HG03095 (cell line): ENCODE data around the gene UQCR11.

Source experiments
- ATAC-seq: cut with Tn5 transposase; IDR thresholded peaks from one replicate; pipeline ENCODE4 v1.9.1; 2021; ENCODE audit warnings: moderate library complexity; ENCODE audit not compliant: unreplicated experiment

Gene UQCR11

DNA sequence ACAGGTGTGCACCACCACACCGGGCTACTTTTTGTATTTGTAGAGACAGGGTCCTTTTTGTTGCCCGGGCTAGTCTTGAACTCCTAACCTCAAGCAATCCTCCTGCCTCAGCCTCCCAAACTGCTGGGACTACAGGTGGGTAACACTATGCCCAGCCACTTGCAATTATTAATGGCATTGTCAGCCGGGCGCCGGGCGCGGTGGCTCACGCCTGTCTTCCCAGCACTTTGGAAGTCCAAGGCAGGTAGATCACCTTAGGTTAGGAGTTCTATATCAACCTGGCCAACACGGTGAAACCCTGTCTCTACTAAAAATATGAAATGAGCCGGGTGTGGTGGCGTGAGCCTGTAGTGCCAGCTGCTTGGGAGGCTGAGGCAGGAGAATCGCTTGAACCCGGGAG, 34.4 kb downstream of the UQCR11 start:
- no peak for ATAC-seq

DNA sequence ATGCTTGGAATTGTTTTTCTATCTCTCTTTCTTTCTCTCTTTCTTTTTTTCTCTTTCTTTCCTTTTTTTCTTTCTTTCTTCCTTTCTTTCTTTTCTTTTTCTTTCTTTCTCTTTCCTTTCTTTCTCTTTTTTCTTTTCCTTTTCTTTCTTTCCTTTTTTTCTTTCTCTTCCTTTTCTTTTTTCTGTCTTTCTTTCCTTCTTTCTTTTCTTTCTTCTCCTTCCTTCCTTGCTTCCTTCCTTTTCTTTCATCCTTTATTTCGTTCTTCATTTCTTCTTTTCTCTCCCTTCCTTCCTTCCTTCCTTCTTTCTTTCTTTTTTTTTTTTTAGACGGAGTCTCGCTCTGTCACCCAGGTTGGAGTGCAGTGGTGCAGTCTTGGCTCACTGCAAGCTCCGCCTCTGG, 35.3 kb downstream of the UQCR11 start:
- ATAC-seq = no peak

DNA sequence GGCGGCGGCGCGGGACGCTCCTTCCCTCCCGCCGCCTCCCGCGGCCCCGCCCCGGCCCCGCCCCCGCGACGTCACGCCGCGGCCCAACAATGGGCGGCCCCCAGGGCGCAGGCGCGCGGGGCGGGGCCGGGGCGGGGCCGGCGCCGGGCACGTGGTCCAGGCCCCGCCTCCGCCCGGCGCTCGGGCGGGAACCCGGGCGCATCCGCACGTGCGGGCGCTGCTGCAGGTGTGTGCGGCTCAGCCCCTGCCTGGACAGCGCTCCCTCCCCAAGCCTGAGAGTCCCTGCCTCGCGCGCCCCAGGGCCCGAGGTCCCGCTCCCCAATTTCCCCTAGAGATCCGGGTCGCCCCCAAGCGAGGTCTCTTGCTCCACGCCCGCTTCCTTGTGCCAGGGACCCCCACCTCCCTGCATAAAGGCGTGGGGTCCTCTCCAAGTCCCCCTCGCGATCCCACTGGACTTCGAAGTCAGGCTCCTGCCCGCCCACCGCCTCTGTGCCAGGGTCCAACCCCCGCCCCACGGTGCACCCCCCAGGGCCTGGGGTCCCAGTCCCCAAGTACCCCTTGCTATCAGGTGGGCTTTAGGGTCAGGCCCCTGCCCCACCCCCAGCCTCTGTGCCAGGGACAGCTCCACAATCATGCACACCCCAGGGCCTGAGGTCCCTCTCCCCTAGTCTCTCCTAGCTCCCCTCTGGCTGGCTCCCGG, 36.8 kb downstream of the UQCR11 start, which contains the start of gene MEX3D:
TSS of gene MEX3D (minus strand) at position 6 of the 700 bp plus-strand sequence. CDS start 267 bp downstream, outside the sequence.
- no peak for ATAC-seq

DNA sequence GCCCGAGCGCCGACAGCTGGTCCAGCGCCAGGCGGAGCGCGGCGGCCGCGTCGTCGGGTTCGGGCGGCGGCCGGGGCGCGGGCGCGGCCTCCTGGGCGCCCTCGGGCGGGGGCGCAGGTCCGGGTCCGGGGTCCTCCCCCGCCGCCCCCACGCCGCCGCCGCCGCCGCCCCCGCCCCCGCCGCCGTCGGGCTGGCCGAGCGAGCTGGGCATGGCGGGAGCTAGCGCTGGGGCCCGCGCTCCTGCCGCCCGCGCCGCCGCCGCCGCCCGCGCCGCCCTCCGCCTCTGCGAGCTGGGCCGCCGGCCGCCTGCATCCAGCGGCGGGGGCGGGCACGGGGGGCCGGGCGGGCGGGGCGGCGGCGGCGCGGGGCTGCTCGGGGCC, 37.4 kb downstream of the UQCR11 start:
- ATAC-seq = no peak

DNA sequence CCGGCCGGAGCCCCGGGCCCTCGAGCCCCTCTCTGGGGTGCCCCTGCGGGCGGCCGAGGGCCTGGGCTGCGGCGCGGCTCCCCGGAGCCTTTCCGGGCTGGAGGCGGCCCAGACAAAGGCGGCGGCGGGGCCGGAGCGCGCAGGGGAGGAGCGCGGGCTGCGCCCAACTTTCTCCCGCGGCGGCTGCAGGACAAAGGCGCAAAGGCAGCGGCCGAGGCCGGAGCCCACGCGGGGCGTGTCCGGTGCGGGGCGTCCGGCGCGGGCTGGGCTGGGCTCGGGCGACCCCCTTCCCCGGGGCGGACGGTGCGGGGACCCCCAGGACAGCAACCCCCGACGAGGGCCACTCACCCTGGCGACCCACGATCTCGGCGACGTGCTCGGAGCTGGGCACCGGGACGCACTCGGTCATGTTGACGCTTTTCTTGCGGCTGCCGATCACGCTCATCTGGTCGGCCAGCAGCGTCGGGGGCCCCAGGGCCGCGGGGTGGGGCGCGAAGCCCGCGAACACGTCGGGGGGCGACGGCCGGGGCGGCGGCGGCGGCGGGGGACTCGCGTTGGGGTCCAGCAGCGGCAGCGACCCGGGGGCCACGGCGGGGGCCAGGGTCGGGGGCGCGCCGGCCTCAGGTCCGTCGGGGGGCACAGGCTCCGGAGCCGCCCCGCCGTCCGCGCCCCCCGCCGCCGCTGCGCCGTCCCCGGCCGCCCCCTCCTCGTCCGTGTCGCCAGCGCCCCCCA, 38.0 kb downstream of the UQCR11 start:
- no peak for ATAC-seq

DNA sequence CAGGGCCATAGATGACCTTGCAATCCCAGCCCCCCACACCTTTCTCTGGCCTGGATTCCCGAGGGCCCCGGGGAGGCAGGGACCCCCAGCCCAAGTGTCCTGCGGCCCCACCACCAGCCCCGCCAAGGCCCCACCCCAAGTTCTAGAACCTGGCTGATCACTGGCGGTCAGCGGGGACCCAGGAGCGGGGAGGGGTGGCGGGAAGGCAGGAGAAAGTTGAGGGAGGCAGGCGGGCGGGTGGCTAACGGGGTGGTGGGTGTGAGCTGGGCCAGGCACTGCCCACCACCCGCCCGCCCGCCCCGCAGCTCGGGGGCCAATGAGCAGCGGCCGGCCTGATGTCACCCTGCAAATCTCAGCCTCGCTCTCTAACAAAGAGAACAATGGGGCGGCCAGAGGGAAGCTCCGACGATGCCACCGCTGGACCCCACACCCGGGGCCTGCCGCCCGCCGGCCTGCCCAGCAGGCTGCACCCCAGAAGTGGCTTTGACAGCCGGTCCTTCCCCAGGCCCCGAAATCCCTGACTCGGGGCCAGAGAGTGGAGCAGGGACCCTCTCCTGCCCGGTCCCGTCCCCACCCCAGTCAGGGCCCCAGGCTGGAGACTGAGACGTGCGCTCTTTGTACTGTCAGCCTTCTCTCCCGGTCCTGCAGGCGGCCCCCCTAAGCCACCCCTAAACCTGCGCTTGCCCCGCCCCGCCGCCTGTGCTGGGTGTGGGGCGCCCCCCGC, 38.7 kb downstream of the UQCR11 start:
- no peak for ATAC-seq

DNA sequence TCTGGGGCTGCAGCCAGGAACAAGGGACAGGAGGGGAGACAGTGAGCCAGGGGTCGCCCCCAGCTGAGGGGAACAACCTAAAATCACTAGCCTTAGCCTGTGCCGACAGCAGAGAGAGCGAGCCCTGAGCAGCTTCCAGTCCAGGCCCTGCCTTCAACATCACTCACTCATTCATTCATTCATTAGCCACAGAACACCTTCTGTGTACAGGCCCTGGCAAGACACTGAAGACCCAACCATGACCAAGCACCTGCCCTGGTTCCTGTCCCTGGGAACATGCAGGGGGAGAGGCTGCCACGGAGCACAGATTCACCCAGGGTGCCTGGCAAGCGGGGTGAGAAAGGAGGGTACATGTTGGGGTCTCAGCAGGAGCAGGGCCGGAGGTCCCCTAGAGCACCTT, 42.0 kb downstream of the UQCR11 start:
- no peak for ATAC-seq

DNA sequence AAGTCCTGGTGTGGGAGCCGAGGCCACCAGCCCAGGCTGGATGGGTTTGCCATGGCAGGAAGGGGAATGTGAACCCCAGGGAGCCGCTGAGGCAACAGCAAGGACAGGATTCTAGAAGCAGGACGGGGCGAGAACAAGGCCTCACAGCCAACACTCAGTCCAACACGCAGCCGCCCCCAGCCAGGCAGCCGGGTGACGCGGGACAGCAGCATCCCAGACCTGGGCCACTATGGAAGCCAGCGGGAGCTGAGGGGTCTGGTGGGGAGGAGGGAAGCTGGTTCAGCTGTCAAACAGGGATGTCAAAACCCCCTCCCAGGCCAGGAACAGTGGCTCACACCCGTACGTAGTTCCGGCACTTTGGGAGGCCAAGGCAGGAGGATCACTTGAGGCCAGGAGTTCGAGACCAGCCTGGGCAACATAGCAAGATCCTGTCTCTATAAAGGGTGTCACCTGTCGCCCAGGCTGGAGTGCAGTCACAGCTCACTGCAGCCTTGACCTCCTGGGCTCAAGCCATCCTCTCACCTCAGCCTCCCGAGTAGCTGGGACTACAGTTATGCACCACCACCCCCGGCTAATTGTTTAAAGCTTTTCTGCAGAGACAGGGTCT, 43.9 kb downstream of the UQCR11 start:
- no peak for ATAC-seq

DNA sequence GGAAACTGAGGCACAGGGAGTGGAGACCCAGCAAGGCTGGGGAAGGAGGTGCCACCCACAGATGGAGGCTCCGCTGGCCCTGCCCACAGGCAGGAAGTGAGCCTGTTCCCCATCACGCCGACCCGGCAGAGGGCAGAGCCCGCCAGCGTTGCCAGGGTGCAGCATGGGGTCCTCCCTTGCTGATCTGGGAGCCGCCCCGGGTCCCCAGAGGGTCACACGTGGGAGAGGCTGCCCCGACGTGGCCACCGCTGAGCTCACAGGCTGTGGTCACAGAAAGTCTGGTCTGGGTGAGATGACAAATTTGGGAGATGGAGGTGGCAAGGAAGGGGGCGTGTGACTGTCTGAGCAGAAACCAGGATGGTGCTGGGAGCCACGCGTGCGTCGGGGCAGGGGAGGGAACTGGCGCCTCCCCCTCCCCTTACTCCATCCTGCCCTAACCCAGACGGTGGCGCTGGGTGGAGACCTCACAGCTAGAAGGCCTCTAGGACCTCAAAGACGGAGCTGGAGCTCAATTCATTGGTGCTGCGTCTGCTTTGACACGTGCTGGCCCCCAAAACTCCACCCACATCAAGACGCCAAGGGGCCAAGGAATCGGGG, 44.9 kb downstream of the UQCR11 start:
- ATAC-seq = no peak

DNA sequence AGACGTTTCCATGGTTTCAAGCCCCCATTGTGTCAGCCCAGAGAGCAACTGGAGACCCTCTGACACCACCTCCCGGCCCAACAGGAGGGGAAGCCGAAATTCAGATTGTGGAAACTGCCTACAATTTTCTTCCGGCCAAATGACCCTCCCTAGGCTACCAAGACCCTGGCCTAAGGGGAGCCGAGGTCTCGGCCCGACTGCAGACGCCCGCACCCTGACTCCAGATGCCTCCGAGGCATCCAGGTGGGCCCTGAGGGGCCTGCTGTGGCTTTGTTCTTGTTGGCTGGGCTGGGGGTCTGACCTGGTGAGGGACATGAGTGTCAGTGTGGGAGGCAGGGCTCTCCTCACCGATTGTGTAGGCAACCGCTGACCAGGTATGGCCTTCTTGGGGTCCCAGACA, 46.7 kb downstream of the UQCR11 start:
- ATAC-seq = no peak

DNA sequence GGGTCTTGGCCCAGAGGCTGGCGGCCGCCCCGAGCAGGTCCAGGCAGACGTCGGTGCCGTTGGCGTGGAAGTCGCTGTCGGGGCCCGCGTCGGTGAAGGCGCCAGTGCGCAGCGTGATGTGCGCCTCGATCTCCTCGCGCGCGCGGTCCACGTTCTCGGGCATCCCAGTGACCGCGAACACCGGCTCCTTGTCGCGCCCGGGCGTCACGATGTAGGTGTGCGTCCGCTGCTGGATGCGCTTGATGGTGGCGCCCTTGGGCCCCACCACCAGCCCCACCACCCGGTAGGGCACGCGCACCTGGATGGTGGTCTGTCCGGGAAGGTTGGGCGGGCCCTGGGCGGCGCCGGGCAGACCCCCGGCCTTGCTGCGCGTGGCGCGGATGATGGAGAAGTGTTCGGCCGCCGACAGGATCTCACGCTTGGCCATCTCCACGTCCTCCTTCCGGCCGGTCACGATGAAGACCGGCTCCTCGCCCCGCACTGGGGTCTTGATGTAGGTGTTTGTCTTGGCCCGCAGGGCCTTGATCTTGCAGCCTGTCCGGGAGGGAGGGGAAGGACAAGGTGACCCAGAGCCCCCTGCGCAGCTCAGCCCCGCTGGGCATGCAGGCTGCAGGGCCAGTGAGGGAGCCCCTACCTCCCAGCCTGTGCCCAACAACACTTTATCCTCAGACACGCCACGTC, 48.7 kb downstream of the UQCR11 start:
- no peak for ATAC-seq

DNA sequence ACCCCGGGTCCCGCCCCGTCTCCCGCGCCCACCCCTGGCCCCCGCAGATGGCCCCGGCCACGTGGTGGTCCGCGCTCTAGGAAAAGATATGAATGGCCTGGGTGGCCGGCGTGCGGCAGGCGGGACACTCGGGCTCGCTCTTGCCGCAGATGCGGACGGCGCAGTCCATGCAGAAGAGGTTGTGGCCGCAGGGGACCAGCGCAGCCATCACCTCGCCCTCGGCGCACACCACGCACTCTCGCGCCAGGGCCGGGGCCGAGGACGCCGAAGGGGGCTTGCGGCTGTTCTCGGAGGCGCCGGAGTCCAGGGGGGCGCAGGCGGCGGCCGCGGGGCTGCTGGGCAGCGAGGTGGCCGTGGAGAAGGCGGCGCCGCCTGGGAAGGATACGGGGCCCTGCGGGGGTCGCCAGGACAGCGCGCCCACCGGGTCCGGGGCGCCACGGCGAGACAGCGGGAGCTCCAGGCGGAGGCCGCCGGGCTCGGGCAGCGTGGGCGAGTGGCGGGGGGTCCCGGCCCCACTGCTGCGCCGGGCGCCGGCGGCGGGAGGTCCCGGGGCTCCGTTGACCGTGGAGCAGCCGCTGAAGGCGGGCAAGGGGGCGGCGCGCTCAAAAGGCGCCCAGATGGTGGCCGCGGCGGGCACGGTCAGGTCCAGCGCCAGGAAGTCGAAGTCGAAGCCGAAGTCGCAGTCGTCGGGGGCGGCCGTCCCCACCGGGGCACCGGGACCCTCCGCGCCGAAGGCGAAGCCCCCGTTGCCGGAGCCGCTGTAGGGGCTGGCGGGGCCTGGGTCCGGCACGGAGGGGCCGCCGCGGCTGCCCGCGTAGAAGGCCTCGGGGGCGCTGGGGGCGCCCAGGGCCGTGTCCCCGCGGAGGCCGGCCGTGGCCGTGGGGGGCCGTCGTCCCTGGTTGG, 49.5 kb downstream of the UQCR11 start:
- no peak for ATAC-seq

DNA sequence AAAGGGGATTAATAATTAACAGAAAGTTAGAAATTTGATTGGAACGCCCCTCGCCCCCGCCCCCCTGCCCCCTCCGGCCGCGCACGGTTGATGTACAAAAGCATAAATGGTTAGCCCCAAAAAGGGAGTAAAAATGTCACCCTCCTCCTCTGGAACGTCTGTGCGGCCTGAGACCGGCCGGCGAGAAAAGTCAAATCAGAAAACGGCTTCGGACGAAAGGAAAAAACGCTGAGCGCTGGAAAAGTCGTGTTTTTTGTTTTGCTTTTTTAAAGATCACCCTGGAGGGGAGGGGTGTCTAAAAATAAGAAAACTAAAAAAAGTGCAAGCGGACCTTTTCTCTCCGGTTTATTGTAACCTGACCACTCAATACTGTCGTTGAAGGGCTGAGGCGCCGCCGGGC, 50.3 kb downstream of the UQCR11 start:
- ATAC-seq = no peak

DNA sequence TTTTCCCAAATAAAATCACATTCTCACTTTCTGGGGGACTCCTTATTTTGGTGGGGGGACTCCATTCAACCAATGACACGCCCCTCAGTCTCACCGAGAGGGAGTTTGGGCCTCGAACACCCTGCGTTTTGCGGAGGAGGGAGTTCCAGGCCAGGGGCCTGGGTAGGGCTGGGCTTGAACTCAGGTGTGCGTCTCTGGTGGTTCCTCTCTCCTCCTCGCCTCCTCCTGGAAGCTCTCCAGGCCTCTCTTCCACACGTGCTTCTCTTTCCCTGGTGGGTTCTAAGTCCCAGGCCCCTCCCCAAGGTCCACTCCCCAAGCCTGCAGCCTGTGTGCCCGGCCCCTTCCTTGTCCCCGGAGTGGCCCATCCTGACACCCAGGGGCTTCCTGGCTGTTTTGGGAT, 51.8 kb downstream of the UQCR11 start:
- no peak for ATAC-seq

DNA sequence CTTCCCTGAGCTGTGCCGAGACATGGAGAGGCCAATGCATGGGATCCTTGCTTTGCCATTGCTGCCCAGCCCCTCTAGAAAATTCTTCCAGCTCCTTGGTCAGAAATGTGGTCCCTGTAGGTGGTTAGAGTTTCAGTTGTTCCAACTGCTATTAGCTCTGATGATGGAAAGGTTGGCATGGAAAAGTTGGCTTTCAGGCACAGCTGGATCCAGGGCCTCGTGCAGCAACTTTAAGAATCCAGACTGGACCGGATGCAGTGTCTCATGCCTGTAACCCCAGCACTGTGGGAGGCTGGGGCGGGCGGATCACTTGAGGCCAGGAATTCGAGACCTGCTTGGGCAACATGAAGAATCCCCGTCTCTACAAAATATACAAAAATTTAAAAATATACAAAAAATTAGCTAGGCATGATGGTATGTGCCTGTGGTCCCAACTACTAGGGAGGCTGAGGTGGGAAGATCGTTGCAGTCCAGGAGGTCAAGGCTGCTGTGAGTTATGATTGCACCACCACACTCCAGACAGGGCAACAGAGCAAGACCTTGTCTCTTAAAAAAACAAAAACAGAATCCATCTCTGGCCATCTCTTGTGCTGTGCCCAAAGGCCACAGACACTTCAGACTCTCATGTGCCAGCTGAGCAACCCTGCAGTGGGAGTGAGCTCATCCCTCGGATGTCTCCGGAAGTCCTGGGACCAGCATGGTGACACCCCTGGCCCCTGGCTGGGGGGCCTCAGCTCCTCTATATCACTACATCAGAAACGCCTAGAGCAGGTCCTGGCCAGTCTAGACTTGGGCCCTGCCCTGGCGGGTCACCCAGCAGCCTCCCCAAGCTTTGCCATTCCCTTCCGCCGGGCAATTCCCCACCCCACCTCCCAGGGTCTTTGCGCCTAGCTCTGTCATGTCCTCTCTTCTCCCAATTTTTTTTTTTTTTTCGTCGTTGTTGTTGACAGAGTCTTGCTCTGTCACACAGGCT, 53.9 kb downstream of the UQCR11 start:
- no peak for ATAC-seq

DNA sequence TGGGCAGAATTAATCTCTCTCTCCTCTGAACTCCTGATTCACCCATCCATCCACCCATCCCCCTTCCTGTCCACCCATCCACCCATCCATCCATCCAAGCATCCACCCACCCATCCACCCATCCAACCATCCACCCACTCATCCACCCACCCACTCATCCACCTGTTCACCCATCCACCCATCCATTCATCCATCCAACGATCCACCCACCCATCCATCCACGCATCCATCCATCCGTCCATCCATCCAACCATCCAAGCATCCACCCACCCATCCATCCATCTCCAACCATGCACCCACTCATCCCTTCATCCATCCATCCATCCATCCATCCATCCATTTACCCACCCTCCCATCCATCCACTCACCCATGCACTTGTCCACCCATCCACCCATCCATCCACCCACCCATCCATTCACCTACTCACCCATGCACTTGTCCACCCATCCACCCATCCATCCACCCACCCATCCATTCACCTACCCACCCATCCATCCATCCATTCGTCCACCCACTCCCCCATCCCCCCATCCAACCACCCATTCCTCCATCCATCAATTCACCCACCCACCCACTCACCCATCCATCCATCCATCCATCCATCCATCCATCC, 55.8 kb downstream of the UQCR11 start:
- ATAC-seq = no peak
